B cell (primary cell): ENCODE measurements around the gene PHACTR1.

Experiments
- CTCF ChIP-seq: fragments of 200-600 bp; IDR thresholded peaks from one replicate; pipeline ENCODE4 v1.8.0; 2022; ENCODE audit warnings: antibody characterized with exemption, mild to moderate bottlenecking
- EZH2 ChIP-seq: IDR thresholded peaks from 2 replicates; pipeline ENCODE4 v1.6.1; 2012; ENCODE audit warnings: borderline replicate concordance, low read depth, mild to moderate bottlenecking, moderate library complexity, low read length; ENCODE audit not compliant: insufficient read depth, poor library complexity, severe bottlenecking

- TF ChIP-seq CTCF (no peak), EZH2 (no peak)
Measured at GRCh38 chr6:13005994-13006393, 289.4 kb downstream of the PHACTR1 start.
